Inflammatory macrophage (primary cell): ENCODE measurements around the gene PRPF6.

Source experiments
- DNase-seq, 2 donors: peaks; one replicate each; pipeline ENCODE4 v3.0.0-alpha.2; 2020 to 2022

Gene PRPF6

DNA sequence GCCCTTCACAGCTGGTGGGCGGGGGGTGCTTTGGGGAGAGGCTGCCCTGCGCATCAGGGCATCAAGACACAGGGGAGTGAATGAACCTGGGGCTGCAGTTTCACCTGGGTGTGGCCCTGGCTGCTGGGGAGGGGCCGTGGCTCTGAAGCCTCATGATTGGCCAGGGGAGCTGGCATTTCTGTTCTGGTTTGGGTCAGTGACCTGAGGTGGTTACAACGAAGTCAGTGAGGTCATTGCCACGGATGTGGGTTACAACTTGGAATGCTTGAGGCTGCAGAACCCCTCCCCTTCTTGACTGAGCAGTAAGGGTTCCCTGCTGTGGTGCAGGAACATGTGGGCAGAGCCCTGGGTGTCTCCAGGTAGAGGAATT lies 85.0 kb downstream of the PRPF6 start:
- peak in 1 of 2 donors; percentile 22 for DNase-seq

DNA sequence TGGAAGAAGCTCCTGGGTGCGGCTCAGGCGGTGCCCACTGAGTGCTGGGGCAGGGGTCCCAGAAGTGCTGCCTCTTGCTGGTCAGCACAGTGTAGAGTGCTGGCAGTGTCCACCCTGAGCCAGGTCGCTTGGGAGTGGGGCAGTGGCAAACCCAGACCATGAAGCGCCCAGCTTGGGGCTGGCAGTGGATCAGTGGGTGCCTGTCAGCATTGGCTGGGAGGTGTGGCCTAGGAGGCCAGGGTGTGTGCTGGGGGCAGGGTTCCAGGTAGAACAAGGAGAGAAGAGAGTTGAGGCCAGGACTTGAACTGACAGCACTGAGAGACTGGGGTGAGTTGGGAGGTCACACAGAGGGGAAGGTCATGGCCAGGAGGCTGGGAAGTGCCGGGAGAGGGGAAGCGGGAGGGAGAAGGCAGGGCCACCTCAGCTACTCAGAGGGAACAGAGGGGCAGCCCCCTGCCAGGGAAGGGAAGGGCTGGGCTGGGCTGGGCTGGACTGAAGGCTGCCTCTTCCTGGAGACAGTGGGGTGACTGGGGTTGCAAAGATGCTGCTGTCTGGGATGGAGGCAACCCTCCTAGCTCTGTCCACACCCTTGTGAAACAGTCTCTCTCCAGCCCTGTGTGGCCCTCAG lies 86.2 kb downstream of the PRPF6 start:
- DNase-seq, result no peak

DNA sequence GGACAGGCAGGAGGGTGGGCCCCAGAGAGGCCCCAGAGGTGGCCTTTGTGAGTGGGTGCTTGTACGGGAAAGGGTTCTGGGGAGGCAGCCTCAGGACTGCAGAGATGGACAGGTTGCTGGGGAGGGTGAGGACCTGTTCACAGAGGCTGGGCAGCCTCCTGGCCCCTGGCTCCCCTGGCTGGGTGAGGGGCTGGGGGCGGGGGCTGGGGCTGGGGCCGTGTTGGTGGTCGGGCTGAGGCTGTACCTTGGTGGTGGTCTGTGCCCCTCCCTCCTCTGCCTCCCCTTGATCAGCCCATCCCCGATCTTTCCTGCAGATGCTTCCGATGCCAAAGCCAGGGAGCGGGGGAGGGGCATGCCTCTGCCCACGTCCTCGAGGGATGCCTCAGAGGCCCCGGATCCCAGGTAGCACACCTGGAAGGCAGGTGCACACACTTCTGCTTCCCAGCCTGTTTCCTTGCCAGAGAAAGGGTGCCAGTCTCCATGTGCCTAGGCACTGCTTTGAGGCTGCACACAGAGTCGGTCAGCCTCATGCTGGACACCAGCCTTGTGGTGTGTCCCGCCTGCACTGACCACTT lies 86.9 kb downstream of the PRPF6 start:
- no peak for DNase-seq

DNA sequence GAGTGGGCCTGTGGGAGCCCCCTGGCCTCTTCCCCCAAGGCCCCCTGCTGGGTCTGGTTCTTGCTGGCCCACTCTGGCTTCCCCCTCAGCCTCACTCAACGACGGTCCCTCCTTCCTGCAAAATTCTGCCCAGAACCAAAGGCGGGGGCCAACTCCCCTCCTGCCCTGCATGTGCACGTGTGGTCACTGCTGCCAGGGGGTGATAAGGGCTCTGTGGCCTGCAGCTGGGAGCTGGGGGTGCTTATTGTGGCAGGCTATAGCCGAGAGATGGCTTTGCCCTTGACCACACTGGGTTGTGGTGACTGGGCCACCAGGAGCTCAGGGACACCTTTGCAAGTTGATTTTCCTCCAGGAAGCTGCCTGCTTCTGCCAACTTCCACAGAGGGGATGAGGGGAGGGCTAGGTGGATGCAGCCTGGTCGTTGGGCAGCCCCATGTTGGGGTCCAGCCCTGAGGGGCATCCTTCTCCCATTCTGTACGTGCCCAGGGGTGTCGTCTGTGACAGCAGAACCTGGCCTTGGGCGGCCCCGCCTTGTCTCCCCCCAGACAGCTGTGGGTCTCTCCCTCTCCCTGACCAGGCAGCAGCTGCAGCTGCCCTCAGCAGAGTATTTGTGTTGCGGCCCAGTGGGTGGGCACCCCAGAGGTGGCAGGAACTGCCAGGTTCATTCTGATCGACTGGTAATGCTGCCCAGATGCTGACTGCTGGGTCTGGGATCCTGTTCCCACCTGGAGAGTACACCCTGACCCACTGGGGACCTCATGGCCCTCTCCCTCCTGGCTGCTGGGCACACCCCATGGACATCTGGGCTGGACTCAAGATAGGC lies 87.7 kb downstream of the PRPF6 start:
- no peak for DNase-seq

DNA sequence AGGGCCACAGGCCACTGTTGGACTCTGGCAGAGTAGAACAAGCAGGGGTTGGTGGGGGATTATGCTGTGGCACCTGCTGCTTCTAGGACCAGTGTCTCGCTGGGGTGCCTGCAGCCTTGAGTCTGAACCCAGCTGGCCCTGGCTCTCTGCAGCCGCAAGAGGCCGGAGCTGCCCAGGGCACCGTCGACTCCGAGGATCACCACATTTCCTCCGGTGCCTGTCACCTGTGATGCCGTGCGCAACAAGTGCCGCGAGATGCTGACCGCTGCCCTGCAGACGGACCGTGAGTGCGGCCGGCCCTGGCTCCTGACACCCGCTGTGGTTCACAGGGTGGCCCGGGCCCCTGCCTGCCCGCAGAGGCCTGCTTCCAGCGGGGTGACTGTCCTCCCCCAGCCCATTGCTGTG lies 88.3 kb downstream of the PRPF6 start:
- no peak for DNase-seq

DNA sequence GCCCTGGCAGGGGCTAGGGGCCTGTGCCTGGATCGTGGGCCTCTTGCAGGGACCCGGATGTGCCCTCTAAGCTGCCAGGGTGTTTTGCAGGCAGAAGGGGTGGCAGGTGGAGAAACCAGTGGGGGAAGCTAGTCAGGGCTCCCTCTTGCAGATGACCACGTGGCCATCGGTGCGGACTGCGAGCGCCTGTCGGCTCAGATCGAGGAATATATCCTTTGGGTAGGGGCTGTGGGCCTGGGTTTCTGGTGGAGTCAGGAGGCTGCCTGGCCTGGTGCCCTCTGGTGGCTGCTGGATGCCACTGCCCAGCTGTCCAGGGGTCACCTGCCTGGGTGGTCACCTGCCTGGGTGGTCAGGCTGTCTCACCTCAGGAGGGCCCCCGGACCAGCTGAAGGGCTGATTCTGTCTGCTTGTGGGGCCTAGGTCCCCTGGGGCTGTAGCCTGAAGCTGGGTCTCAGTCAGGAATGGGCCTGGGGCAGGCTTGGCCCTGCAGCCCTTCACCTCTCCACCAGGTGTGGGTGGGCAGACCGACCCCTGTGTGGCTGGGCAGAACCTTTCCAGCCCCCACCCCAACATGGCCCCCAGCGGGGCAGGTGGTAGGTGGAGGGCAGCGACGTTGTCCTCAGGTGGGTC lies 88.8 kb downstream of the PRPF6 start:
- DNase-seq, result no peak

DNA sequence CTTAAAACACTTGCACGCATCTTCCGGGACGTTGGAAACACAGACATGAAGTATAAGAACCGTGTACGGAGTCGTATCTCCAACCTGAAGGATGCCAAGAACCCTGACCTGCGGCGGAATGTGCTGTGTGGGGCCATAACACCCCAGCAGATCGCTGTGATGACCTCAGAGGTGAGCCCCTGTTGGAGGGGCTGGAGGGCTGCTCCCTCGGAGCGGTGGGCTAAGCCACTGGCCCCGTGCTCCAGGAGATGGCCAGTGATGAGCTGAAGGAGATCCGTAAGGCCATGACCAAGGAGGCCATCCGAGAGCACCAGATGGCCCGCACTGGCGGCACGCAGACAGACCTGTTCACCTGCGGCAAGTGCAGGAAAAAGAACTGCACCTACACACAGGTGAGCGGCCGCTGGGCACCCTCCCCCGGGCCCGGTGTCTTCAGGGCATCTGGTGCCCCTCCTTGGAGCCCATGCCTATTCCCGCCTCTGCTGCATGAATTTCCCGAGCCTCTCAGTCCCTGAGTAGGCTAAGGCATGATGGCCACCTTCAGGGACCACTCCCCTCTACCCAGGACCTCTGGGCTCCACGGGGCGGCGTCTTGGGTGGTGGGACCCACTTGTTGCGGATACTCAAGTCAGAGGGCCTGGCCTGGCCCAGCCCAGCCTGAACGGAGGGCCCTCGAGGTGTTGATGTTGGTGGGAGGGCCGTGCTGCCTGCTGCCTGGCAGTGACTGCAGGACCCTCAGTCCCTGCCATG lies 89.5 kb downstream of the PRPF6 start:
- no peak for DNase-seq

DNA sequence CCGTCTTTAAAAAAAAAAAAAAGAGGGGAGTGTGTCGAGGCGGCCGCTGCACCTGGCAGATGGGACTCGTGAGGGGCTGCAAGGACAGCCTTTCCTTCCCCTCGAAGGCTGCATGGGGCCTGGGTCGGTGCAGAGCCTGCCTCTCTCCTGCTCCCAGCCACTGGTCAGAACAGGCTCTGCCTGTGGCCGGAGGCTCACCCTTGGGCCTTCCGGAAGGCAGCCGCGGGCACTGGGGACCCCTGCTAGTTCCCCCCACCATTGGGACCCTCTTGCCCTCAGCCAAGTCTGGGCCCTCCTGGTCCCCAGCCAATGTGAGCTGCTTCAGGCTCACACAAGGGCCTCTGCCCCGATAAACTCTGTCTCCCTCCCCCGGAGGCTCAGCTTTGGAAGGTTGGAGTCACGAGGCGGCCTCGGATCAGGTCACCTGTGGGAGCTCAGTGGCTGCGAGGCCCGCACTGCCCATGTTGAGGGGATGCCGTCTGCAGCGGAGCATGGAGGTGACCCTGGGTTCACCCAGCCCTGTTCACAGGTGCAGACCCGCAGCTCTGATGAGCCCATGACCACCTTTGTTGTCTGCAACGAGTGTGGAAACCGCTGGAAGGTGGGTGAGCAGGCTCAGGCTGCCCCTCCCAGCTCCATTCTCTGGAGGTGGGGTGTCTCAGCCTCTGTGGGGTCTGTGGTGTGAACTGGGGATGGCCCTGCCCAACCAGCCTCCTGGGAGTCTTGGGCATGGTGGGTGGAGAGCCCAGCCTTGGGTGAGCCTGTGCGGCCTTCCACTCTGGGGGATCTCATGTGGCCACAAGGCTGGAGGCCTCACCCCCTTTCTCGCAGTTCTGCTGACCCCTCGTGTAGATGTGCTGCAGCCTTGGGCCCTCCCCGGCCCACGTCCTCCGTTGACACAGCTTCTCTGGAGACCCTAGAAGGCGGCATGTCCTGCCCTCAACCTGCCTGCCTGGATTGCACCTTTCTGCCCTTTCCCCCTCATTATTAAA lies 90.7 kb downstream of the PRPF6 start:
- no peak for DNase-seq

DNA sequence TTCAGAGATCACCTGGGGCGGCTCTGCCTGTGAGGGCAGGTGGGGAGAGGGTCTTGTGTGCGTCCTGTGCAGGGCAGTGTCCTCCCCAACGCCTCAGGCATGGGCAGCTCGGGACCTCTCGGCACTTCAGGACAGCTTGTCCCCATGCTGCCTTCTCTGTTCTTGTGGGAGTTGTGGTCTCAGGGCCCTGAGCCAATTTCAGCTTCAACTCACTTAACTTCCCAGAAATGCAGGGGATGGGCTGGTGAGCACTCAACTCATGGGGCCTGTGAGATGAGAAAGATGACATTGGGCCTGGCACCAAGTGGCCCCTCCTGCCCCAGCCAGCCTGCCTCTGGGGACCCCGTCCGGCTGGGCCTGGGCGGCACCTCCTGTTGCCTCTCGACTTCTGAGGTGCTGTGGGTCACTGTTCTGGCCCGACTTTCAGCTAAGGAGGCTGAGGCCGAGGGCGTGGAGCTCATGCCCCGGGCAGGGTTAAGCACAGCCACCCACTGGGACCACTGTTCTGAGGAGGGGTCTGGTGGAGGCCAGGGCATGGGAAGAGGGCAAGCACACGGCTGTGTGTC lies 91.6 kb downstream of the PRPF6 start:
- no peak for DNase-seq

DNA sequence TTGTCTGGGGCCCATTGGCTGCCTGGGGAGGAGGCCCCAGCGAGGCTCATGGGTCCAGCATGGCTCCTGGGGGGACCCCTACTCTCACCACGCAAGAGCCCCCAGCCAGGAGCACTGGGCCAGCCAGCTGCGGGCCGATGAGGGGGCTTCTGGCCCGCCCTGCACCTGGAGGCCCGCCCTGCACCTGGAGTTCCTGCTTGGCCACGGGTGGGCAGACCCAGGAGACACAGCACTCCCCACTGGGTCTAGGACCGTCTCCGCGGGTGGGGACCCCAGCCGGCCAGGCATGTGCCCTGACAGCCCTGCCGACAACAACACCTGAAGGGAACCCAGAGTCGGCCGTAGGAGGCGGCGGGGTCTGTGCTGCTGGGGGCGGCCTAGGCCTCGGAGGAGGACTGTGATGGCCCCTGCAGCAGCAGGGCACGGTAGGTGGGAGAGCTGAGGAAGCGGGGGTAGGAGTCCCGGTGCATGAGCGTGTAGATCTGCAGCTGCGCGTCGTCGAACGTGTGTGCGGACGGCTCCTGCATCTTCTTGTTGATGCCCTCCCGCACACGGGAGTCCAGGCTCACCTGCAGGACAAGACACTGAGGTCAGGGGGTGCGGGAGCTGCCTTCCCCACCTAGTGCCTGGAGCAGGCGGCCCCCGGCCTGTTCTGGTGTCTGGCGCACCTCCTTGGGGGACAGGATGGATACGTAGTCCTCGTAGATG lies 92.7 kb downstream of the PRPF6 start:
- DNase-seq, result no peak

DNA sequence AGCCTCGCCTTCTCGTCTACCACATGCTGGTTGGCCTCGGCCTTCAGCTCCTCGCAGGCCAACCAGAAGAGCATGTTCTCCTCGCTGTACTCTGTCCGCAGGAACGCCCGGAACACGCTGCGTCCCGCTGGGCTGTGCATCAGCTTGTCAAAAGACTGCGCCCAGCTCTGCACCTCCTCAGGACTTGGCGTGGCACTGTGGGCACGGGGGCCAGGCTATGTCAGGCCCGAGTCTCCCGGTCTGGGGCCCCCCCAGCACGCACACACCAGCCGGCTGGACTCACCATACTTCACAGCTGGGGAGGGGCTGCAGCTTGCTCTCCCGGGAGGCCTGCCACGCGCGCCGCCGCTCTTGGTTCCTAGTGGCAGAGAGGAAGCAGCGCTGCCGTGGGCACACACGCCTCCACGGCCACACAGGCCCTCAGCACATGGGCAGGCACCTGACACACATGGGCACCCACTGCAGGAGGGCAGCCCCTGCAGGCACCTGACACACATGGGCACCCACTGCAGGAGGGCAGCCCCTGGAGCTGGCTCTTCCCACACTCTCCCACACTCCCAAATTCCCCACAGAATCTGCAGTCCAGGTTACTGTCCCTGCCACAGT lies 93.4 kb downstream of the PRPF6 start:
- no peak for DNase-seq

DNA sequence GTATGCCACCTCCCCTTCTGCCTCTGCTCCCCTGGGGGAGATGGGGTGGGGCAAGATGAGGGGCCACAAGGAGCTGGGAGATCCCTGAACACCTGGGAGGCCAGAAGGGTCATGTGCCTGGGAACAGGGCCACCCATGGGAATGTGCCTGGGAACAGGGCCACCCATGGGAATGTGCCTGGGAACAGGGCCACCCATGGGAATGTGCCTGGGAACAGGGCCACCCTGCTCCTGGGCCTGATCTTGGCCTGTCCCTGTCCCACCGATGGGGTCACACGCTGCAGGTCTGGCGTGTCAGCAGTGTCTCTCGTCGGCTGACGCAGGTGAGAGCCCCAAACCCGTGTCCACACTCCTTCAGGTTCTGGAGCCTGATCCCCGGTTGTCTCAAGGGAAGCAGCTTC lies 94.0 kb downstream of the PRPF6 start:
- no peak for DNase-seq

DNA sequence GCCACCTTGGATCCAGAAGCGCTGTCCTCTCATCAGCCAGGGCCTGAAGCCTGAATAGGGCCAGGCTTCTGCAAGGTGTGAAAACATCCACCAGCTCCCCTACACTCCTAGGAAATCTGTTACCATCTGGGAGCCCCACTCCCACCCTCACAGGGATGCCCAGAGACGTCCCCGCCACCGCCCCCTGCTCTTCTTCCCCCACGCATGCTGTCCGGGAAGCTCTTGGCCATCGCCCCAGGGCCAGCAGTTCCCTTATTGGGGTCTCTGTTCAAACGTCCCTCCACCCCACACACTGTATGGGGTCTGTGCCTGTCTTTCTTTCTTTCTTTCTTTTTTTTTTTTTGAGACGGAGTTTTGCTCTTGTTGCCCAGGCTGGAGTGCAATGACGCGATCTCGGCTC lies 94.6 kb downstream of the PRPF6 start:
- DNase-seq, result no peak

DNA sequence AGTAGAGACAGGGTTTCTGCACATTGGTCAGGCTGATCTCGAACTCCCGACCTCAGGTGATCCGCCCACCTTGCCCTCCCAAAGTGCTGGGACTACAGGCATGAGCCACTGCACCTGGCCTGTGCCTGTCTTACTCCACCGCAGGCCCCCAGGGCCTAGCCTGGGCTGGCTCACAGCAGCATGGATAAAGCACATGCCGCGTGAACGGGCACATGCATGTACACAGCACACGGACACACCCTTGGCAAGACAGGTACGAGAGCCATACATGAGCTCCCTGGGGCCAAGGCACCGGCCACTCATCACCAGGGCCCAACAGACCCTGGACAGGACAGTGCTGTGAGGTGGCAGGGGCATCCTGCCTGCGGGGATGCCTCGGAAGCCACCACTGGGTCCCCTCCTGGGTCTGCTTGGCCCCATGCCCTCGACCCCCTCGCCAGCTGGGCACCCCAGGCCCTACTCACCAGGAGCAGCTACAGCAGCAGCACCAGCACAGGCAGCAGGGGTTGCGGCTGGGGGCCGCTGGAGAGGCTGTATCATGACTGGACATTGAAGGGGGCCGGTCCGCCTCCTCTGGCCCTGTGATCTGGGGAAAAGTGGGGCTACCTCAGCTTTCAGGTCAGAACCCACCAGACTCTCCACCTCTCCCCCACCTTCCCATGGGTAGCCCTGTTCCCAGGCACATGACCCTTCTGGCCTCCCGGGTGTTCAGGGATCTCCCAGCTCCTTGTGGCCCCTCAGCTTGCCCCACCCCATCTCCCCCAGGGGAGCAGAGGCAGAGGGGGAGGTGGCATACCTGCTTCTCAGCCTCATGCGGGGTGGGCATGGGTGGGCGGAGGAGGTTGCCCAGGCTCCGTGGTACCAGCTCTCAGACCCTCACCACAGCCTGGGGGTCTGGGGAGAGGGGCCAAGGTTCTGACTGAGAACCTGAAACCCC lies 95.4 kb downstream of the PRPF6 start:
- no peak for DNase-seq

DNA sequence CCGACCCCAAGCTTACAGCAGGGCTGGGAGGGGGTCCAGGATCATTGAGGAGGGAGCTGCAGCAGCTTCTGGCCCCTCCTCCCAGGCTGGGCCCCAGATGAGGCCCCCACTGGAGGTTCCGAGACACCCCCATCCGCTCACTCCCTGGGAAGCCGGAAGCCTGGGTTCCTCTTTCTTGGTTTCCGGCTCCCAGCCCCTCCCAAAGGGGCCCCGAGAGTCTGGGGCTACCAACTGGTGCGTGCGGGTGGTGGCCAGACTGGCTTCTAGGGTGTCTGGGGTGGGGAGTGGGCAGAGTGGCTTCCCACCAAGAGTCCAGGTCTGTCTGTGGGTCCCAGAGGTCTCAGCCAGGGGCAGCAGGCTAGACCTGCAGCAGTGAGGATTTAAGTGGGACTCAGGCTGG lies 96.2 kb downstream of the PRPF6 start:
- DNase-seq, result peak; percentile 59 to 74

DNA sequence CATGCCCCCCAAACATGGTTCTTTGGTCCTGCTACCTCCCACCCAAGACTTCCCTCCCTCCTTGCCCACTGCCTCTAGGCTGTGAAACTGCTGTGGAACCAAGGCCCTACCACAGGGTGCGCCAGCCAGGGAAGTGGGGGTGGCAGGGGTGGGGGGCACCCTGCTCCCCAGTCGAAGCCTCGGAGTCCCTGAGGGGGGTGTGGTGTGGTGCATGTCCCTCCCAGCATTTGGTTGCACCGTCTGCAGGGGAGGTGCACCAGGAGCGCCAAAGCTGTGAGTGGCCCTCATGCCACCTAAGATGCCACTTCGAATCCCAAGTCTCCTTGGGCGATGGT lies 96.6 kb downstream of the PRPF6 start:
- DNase-seq, result no peak

DNA sequence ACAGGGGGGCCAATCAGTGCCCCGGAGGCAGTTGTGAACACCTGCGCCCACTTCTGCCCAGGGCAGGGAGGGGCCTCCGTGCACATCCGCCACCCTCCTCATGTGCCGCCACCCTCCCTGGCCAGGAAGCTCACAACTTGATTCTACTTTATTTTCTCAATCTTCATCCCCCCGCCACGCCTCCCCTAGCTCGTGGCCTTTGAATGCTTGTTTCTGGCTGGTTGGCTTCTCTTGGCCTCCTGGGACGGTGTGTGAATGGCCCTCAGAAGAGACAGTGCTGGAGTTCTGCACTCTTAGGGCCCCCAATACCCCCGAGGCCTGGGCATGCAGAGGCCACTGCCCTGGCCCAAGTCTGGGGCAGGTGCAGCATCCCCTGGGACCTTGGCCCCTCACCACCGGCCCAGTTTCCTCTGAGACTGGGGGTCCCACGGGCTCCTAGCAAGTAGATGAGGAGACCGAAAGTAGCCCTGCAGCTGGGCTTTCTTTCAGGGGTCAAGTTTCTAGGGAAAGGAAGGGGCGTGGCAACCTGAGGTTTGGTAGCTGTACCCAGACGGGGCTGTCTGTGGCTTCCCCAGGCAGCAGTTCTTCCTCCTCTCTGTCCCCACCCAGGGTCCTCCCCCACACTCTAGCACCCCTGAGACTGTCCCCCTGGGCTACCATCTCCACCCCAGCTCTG lies 97.1 kb downstream of the PRPF6 start:
- DNase-seq, result peak; percentile 26 to 31

DNA sequence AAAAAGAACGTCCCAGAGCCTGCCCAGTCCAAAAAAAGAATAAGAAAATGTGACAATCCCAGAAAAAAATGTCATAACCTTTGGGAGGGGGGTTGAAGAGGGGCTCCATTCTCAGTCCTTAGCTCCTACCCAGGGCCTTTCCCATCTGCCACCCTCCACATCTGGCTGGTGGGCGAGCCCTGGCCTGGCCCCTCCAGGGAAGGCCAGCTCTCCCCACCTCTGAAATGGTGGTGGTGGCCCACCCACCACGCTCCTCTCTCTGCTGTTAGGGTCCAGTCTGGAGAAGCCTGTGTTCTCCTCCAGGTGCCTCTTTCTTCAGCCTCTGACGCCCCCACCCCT lies 98.0 kb downstream of the PRPF6 start:
- no peak for DNase-seq
